AG04449 (cell line): ENCODE results near the gene ABCE1.

Experiments
- CTCF ChIA-PET: fragments of 350-600 bp; formaldehyde crosslinking; extraction: SDS; loops from one replicate; lab custom pipeline; 2021; ENCODE audit warnings: antibody characterized with exemption; lab: Yijun Ruan, JAX
- POLR2A ChIA-PET: fragments of 400-600, 350-600 bp; formaldehyde crosslinking; extraction: SDS; loops from one replicate; lab custom pipeline; 2020; ENCODE audit warnings: antibody characterized with exemption, inconsistent platforms; lab: Yijun Ruan, JAX
- DNase-seq: peaks from one replicate; pipeline ENCODE4 v3.0.0-alpha.2; 2010; ENCODE audit warnings: low read depth, low spot score
- H3K4me3 ChIP-seq: 2 replicates; pipeline ENCODE4 v1.5.1; 2011; ENCODE audit warnings: low read depth, mild to moderate bottlenecking, control low read depth, low read length
- CTCF ChIP-seq: IDR thresholded peaks from one replicate; pipeline ENCODE4 v1.5.1; 2011; ENCODE audit warnings: mild to moderate bottlenecking, moderate library complexity, low read length, control low read depth, inconsistent platforms; ENCODE audit not compliant: insufficient read depth; ENCODE audit errors: missing control alignments

Gene ABCE1

DNA sequence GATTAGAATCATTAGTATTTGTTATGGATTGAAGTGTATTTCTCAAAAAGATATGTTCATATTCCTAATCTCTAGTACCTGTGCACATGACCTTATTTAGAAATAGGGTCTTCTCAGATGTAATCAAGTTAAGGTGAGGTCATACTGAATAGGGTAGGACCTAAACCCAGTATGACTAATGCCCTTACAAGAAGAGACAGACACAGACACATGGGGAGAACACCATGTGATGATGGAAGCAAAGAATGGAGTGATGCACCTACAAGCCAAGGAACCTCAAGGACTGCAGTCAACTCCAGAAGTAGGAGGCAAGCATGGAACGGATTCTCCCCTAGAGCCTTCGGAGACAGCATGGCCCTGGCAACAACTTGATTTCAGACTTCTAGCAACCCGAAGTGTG is 50.9 kb downstream of the ABCE1 start:
- DNase-seq = no peak
- CTCF ChIA-PET = interaction anchor here (0.8 to 1.4 kb wide), 3 partner anchors 11 to 461 kb away, joined by 3 to 4 read pairs (median 3); no protein-coding TSS in a partner anchor
- POLR2A ChIA-PET = no interaction called here

DNA sequence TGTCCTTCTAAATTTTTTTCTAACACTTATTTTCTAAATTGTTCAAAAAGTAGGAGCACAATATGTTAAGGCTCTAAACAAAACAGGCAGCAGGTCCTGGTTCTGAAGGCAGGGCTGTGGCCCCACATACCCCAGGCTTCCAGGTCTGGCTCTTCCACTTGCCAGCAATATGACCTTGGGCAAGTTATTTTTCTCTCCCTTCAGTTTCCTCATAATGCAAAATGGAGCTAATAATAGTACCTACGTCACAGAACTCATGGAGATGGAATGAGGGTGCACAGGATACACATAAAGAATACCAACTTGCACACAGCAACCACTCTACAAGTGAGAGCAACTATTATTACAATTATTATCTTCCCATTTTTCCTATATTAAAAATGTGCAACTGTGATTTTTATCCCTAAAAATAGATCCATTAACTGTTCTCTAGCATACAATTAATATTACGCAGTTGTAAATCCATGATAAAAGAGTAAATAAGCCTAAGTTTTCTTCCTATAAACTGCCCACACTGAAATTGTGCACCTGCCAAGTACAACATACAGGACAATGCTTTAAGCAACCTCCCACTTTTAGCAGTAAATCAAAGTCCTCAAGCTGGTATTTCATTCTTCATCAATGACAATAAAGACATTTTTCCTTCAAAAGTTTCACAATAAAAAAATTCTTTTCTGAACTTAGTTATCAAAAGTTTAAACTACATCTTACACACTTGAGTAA is 55.2 kb downstream of the ABCE1 start:
- CTCF ChIA-PET = interaction anchor here (1.0 to 4.0 kb wide), 3 partner anchors 404 to 464 kb away, joined by 5 to 33 read pairs (median 13); no protein-coding TSS in a partner anchor
- H3K4me3 ChIP-seq = no peak overlapping the region
- DNase-seq = no peak
- TF ChIP-seq CTCF = no peak
- POLR2A ChIA-PET = no interaction called here

More for the DNA sequence above, 50.9 kb downstream of the ABCE1 start:
- no peak for TF ChIP-seq CTCF
- H3K4me3 ChIP-seq = no peak overlapping the region

DNA sequence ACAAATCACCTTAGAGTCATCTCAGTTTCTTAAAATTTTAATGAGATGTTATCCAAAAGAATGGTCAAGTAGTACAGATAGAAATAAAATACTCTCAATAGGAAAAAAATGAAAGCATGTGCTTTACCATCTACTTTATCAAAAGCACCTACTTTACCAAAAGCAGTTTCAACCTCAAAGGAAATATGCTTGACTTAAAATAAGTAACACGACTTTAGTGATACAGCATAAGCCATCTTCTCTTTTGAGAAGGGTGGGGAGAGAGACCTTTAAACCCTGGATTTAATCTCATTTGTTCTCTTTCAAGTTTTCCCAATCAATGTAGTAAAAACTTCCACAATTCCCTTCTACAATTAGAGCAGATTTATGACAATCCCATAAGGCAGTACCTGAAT is 55.8 kb downstream of the ABCE1 start:
- H3K4me3 ChIP-seq = no peak overlapping the region
- DNase-seq = no peak
- ChIA-PET POLR2A (interaction anchor here (0.6 kb wide), 1 partner anchor 447 kb away, joined by 6 read pairs; no protein-coding TSS in a partner anchor), CTCF (interaction anchor here (1.0 to 4.0 kb wide), 8 partner anchors 11 to 463 kb away, joined by 3 to 33 read pairs (median 7); no protein-coding TSS in a partner anchor)
- no peak for TF ChIP-seq CTCF

DNA sequence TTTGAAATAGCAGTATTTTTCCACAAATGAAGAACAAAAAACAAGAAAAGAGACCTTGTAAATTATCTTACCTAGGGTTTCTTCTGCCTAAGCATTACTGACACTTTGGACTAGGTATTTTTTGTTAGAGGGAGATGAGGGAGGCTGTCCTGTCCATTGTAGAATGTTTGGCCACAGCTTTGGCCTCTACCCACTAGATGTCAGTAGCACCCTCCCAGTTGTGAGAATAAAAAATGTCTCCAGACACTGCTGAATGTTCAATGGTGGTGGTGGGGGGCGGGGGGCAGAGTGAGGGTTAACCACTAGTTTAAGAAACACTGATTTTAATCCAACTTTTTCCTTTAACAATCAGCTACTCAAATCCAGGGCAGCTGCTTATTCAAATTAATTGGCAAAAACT is 56.5 kb downstream of the ABCE1 start:
- TF ChIP-seq CTCF = peak; percentile 59
- CTCF ChIA-PET = interaction anchor here (1.0 to 4.0 kb wide), 12 partner anchors 11 to 462 kb away, joined by 3 to 33 read pairs (median 4); no protein-coding TSS in a partner anchor
- no peak overlapping the region for H3K4me3 ChIP-seq
- POLR2A ChIA-PET = interaction anchor here (0.6 kb wide), 1 partner anchor 447 kb away, joined by 6 read pairs; no protein-coding TSS in a partner anchor
- DNase-seq = no peak

DNA sequence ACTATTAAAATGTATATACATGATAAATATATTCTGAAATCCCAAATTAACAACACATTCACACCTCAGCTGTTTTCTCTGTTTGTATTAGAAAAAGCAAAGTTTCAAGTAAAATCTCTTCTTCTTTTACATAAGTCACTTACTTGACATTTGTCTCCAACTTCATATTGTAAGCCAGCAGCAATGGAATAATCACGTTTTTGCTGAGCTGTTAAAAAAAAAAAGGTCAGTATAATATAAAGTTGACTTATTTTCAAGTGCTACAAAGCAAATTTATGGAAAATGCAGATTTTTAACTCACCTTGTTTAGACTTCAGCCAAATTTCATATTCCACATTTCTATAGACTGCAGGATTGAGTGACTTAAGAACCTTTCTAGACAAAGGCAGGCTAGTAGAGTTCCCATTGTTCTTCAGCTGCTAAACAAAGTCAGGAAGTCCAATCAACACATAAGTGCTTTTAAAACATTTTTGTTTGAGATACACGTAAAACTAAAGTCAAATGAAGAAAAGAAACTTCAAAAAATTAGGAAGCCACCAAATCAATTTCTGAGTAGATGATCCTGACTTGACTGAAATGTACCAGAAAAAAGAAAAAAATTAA is 57.3 kb downstream of the ABCE1 start:
- POLR2A ChIA-PET = interaction anchor here (0.6 kb wide), 1 partner anchor 29 kb away, joined by 4 read pairs; no protein-coding TSS in a partner anchor
- no peak for TF ChIP-seq CTCF
- no peak for DNase-seq
- CTCF ChIA-PET = interaction anchor here (1.0 to 4.0 kb wide), 14 partner anchors 10 to 462 kb away, joined by 3 to 33 read pairs (median 4); no protein-coding TSS in a partner anchor
- H3K4me3 ChIP-seq = no peak overlapping the region

DNA sequence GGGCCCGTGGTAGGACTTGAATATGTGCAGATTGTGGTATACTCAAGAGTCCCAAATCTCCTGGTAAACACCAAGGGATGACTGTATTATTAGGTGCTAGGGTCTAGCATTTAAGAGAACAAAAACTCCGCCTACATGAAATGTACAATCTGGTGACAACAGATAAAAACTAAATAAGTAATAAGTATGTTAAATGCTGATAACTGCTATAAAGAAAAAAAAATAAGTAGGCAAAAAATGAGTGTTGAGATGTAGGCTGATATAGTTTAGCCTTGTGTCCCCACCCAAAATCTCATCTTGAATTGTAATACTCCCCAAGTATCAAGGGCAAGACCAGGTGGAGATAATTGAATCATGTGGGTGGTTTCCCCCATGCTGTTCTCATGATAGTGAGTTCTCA is 58.9 kb downstream of the ABCE1 start:
- TF ChIP-seq CTCF = no peak
- POLR2A ChIA-PET = no interaction called here
- CTCF ChIA-PET = interaction anchor here (2.2 kb wide), 1 partner anchor 12 kb away, joined by 7 read pairs; no protein-coding TSS in a partner anchor
- no peak for DNase-seq
- no peak overlapping the region for H3K4me3 ChIP-seq
